Karpas-422 (cell line): ENCODE data around the gene ADD3. TPM values are rescaled to one million over a fixed set of nuclear protein-coding genes. Genes with fewer than 3 reads are reported as not detected.

Experiments used
- DNase-seq: peaks from one replicate; pipeline ENCODE4 v3.0.0-alpha.2; 2015
- H2AFZ ChIP-seq: fragments of 200-600 bp; sonication (generic); 2 replicates; pipeline ENCODE4 v1.6.1; 2014; ENCODE audit warnings: antibody characterized with exemption, low read length, mixed read lengths
- H3K27ac ChIP-seq: fragments of 200-600 bp; sonication (generic); 2 replicates; pipeline ENCODE4 v1.5.1; 2014; ENCODE audit warnings: mild to moderate bottlenecking, low read length, moderate library complexity
- H3K27me3 ChIP-seq: fragments of 200-600 bp; sonication (generic); 2 replicates; pipeline ENCODE4 v1.6.1; 2014; ENCODE audit warnings: low read length, mixed read lengths
- H3K36me3 ChIP-seq: fragments of 200-600 bp; sonication (generic); 2 replicates; pipeline ENCODE4 v1.6.1; 2014; ENCODE audit warnings: low read length, mixed read lengths; ENCODE audit not compliant: insufficient read depth
- H3K4me1 ChIP-seq: fragments of 200-600 bp; sonication (generic); 2 replicates; pipeline ENCODE4 v1.6.1; 2014; ENCODE audit warnings: mild to moderate bottlenecking, low read length, mixed read lengths
- H3K4me2 ChIP-seq: fragments of 200-600 bp; sonication (generic); 2 replicates; pipeline ENCODE4 v1.6.1; 2014; ENCODE audit warnings: low read length, low read depth, mild to moderate bottlenecking; ENCODE audit not compliant: poor library complexity, severe bottlenecking
- H3K4me3 ChIP-seq: fragments of 200-600 bp; sonication (generic); 2 replicates; pipeline ENCODE4 v1.5.1; 2014; ENCODE audit warnings: mild to moderate bottlenecking, antibody characterized with exemption, low read length, mixed read lengths
- H3K79me2 ChIP-seq: fragments of 200-600 bp; sonication (generic); 2 replicates; pipeline ENCODE4 v1.6.1; 2014; ENCODE audit warnings: mild to moderate bottlenecking, low read length, mixed read lengths
- H3K9ac ChIP-seq: fragments of 200-600 bp; sonication (generic); 2 replicates; pipeline ENCODE4 v1.6.0; 2014; ENCODE audit warnings: low read length
- H3K9me2 ChIP-seq: fragments of 200-600 bp; sonication (generic), shearing (Covaris generic); replicated peaks from 2 replicates; pipeline ENCODE4 v1.6.0; 2014; ENCODE audit warnings: mild to moderate bottlenecking, low read length, moderate library complexity; ENCODE audit not compliant: insufficient read depth
- H3K9me3 ChIP-seq: fragments of 300-700, 200-600 bp; sonication (generic); 2 replicates; pipeline ENCODE4 v1.6.1; 2014; ENCODE audit warnings: low read length, mixed read lengths
- H4K20me1 ChIP-seq: fragments of 200-600 bp; sonication (generic); 2 replicates; pipeline ENCODE4 v1.6.1; 2014; ENCODE audit warnings: mild to moderate bottlenecking, antibody characterized with exemption, low read length, low read depth; ENCODE audit not compliant: insufficient read depth
- total RNA-seq: library from RNA; depleted of rRNA; stranded (reverse); fragments of >200 nt; shearing (Covaris generic); gene quantifications from 2 replicates; pipeline ENCODE4 v1.2.3, GENCODE V29; 2014; ENCODE audit warnings: low replicate concordance

ADD3 gene
- total RNA-seq, 1 experiment from 2014 or later: 16.5 TPM

GRCh38 chr10:110076559-110077318 is 69.0 kb downstream of the ADD3 start:
- no peak for DNase-seq
- Histone ChIP-seq H3K4me1 (peaks cover 8% of the 10 kb centered on the region), H3K9me3 (no peaks in the 10 kb centered on the region), H2AFZ (no peak overlapping the region), H3K9ac (no peak overlapping the region), H3K79me2 (no peaks in the 10 kb centered on the region), H3K27ac (no peak overlapping the region), H3K36me3 (no peaks in the 10 kb centered on the region), H3K9me2 (no peaks in the 10 kb centered on the region), H4K20me1 (no peaks in the 10 kb centered on the region), H3K4me2 (no peak overlapping the region), H3K4me3 (no peak overlapping the region), H3K27me3 (no peaks in the 10 kb centered on the region)

GRCh38 chr10:110077436-110078130 is 69.8 kb downstream of the ADD3 start:
- H3K79me2 ChIP-seq: no peaks in the 10 kb centered on the region
- no peak for DNase-seq
- H4K20me1 ChIP-seq: no peaks in the 10 kb centered on the region
- no peak overlapping the region for H3K9ac ChIP-seq
- H3K4me2 ChIP-seq: no peak overlapping the region
- H3K27me3 ChIP-seq: no peaks in the 10 kb centered on the region
- H3K36me3 ChIP-seq: no peaks in the 10 kb centered on the region
- H3K27ac ChIP-seq: no peak overlapping the region
- H3K4me3 ChIP-seq: no peak overlapping the region
- no peaks in the 10 kb centered on the region for H3K9me2 ChIP-seq
- H3K4me1 ChIP-seq: peaks cover 8% of the 10 kb centered on the region
- no peaks in the 10 kb centered on the region for H3K9me3 ChIP-seq
- H2AFZ ChIP-seq: no peak overlapping the region

- H3K79me2 ChIP-seq: no peaks in the 10 kb centered on the region
- no peak overlapping the region for H3K27ac ChIP-seq
- no peak overlapping the region for H3K4me3 ChIP-seq
- H3K4me1 ChIP-seq: peaks cover 8% of the 10 kb centered on the region
- H2AFZ ChIP-seq: no peak overlapping the region
- H3K4me2 ChIP-seq: no peak overlapping the region
- H3K36me3 ChIP-seq: no peaks in the 10 kb centered on the region
- H3K27me3 ChIP-seq: no peaks in the 10 kb centered on the region
- H4K20me1 ChIP-seq: no peaks in the 10 kb centered on the region
- no peaks in the 10 kb centered on the region for H3K9me3 ChIP-seq
- H3K9me2 ChIP-seq: no peaks in the 10 kb centered on the region
- DNase-seq: no peak
- H3K9ac ChIP-seq: no peak overlapping the region
Measured at GRCh38 chr10:110078317-110078716, 70.5 kb downstream of the ADD3 start.

GRCh38 chr10:110081911-110082310 is 74.1 kb downstream of the ADD3 start:
- no peak overlapping the region for H3K9ac ChIP-seq
- H3K36me3 ChIP-seq: no peaks in the 10 kb centered on the region
- H3K27me3 ChIP-seq: no peaks in the 10 kb centered on the region
- H2AFZ ChIP-seq: no peak overlapping the region
- no peaks in the 10 kb centered on the region for H3K9me3 ChIP-seq
- H3K9me2 ChIP-seq: no peaks in the 10 kb centered on the region
- H3K79me2 ChIP-seq: no peaks in the 10 kb centered on the region
- no peaks in the 10 kb centered on the region; the same call in 1 of the 2 replicates for H3K4me1 ChIP-seq
- no peak overlapping the region for H3K4me3 ChIP-seq
- H3K4me2 ChIP-seq: no peak overlapping the region
- no peak overlapping the region for H3K27ac ChIP-seq
- no peaks in the 10 kb centered on the region for H4K20me1 ChIP-seq
- DNase-seq: no peak

GRCh38 chr10:110083884-110084283 is 76.1 kb downstream of the ADD3 start:
- H3K36me3 ChIP-seq: no peaks in the 10 kb centered on the region
- no peak overlapping the region for H2AFZ ChIP-seq
- no peak overlapping the region for H3K27ac ChIP-seq
- no peak for DNase-seq
- H3K4me2 ChIP-seq: no peak overlapping the region
- H3K27me3 ChIP-seq: no peaks in the 10 kb centered on the region
- no peaks in the 10 kb centered on the region for H3K4me1 ChIP-seq
- no peaks in the 10 kb centered on the region for H3K79me2 ChIP-seq
- H3K4me3 ChIP-seq: no peak overlapping the region
- H3K9me3 ChIP-seq: no peaks in the 10 kb centered on the region
- no peak overlapping the region for H3K9ac ChIP-seq
- no peaks in the 10 kb centered on the region for H4K20me1 ChIP-seq
- no peaks in the 10 kb centered on the region for H3K9me2 ChIP-seq

GRCh38 chr10:110087682-110088081 is 79.9 kb downstream of the ADD3 start:
- Histone ChIP-seq H3K79me2 (no peaks in the 10 kb centered on the region), H3K36me3 (no peaks in the 10 kb centered on the region), H3K4me1 (no peaks in the 10 kb centered on the region), H3K27me3 (no peaks in the 10 kb centered on the region), H3K9ac (no peak overlapping the region), H3K4me3 (no peak overlapping the region), H3K9me3 (no peaks in the 10 kb centered on the region), H4K20me1 (no peaks in the 10 kb centered on the region), H3K27ac (no peak overlapping the region), H3K9me2 (no peaks in the 10 kb centered on the region), H2AFZ (no peak overlapping the region), H3K4me2 (no peak overlapping the region)
- no peak for DNase-seq

- Histone ChIP-seq H3K79me2 (no peaks in the 10 kb centered on the region), H3K4me1 (no peaks in the 10 kb centered on the region), H3K36me3 (no peaks in the 10 kb centered on the region), H3K9me2 (no peaks in the 10 kb centered on the region), H3K27me3 (no peaks in the 10 kb centered on the region), H2AFZ (no peak overlapping the region), H4K20me1 (no peaks in the 10 kb centered on the region), H3K27ac (no peak overlapping the region), H3K4me3 (no peak overlapping the region), H3K9me3 (no peaks in the 10 kb centered on the region), H3K4me2 (no peak overlapping the region), H3K9ac (no peak overlapping the region)
- no peak for DNase-seq
Measured at GRCh38 chr10:110088367-110089104, 80.8 kb downstream of the ADD3 start.

GRCh38 chr10:110091830-110092229 is 84.0 kb downstream of the ADD3 start:
- Histone ChIP-seq H3K27me3 (no peaks in the 10 kb centered on the region), H3K9ac (no peak overlapping the region), H3K36me3 (no peaks in the 10 kb centered on the region), H3K27ac (no peak overlapping the region), H3K9me2 (no peaks in the 10 kb centered on the region), H3K4me1 (no peaks in the 10 kb centered on the region), H4K20me1 (0 out of 2 replicates have a peak, but pooled peaks cover 3% of the 10 kb centered on the region), H3K9me3 (no peaks in the 10 kb centered on the region), H3K4me3 (no peak overlapping the region), H3K79me2 (no peaks in the 10 kb centered on the region), H3K4me2 (no peak overlapping the region), H2AFZ (no peak overlapping the region)
- no peak for DNase-seq
